Activated T-cell treated with anti-CD3 and anti-CD28 coated beads, Interleukin-2, amount 50 U/mL, for 48 hours (primary cell): ENCODE data around the gene SLC35B3.
A peak's percentile ranks its signal among the peaks of the same experiment; 100 is the strongest.
"Not testable (repeated sequence)": the region's sequence is repeated elsewhere in the genome, so short reads cannot be mapped to it uniquely, and the experiment has no call there.

Experiments used
- DNase-seq, 2 experiments: peaks; one replicate each; pipeline ENCODE4 v3.0.0-alpha.2; 2020

The SLC35B3 gene

DNA sequence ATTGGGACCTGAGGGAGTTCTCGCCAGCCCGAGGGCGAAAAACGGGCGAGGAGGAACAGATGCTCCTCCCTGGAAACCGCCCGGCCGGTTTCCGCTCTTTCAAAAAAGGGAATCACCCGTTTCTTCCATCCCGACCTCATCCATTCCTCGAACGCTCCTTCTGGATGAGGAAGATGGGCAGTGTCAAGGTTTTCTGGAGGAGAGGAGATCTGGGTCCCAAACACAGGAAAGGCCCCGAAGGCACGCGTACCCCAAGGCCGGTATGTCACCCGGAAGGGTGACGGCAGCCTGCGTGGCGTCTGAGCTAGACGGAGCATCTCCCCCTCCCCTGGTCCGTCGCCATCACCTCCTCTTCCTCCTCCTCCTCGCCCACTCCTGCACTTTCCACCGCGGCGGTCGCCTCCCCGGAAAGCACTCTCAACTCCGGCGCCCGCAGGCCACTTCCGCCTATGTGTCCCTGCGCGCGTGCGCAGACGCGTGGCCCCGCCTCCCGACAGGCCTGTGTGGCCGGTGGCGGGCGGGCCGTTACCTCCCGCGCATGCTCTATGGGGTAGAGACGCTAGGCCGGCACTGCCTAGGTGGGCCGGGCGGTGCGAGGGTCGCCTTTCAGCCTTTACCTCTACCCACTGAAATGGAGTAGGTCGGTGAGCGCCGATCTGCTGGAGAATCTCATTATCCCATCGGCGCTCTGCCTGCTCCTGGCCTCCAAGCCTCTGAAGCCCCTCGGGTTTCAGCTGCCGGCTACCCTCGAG is at the start of gene SLC35B3:
Gene SLC35B3, minus strand, starts transcription at position 453 of the 752 bp plus-strand sequence.
- peak; percentile 98 to 99 for DNase-seq

DNA sequence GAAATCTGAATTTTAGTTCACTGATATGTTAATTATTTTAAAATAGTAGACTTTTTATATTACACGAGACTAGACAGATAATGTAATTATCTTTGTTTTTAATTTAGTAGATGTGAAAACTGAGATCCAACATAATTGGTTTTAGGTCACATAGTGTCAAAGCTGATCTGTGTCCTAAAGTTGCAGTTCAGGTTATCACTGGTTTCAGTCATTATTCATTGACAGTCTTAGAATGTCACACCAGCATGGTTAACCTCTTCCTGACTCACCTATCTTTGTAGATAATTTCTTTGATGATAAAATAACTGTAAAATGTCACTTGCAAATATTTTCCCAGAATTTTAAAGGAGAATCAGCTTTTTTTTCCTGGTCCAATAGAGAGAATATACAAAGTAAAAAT is 48.3 kb upstream of the SLC35B3 start:
- DNase-seq: no peak

DNA sequence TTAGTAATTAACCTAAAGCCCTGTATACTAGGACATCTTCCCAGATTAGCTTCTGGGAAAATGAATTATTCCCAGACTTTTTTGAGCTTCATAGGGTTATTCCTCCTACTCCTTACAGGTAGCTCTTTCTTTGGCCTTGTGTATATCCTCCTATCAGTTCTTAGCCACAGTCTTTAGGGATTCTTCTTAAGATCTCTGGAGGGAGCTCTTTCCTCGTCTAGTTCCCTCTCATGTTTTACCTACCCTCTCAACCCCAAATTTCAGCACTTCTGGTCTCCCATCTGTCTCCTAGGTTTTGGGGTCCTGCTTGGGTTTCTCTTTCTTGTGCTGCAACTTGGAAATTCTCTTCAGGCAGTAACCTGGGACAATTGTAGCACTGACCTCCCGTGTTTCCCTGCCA is 46.4 kb upstream of the SLC35B3 start:
- DNase-seq: no peak

DNA sequence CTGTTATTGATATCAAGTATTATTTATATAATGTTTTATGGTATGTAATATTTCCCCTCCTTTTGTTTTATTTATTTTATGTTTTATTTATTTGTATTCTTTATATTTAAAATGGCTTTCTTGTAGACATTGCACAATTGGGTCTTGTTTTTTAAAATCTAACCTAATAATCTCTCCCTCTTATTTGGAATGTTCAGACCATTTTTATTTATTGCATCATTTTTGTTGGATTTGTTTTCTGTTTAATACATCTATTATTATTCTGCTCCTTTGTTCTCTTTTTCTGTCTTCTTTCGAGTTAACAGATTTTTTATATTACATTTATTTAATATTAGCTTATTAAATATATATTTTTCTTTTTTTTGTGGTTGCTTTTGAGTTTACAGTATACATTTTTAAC is 43.1 kb upstream of the SLC35B3 start:
- no peak for DNase-seq

DNA sequence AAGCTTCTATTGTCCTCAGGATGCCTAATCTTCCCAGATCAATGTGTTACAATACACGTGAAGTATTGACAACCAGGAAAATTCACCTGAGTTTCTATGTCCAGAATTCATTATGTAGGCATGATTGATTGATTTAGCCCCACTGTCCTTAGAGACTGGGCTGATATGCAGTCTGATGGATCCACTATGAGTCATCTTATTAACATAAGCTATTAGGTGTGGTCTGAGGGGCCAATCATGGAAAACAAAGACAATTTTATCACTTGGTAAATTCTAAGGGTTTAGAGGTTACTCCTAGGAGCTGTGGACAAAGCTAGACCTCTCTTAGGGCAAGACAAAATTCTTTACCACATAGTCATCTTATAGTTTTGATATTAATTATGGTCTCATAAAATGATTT is 41.3 kb upstream of the SLC35B3 start:
- no peak for DNase-seq

DNA sequence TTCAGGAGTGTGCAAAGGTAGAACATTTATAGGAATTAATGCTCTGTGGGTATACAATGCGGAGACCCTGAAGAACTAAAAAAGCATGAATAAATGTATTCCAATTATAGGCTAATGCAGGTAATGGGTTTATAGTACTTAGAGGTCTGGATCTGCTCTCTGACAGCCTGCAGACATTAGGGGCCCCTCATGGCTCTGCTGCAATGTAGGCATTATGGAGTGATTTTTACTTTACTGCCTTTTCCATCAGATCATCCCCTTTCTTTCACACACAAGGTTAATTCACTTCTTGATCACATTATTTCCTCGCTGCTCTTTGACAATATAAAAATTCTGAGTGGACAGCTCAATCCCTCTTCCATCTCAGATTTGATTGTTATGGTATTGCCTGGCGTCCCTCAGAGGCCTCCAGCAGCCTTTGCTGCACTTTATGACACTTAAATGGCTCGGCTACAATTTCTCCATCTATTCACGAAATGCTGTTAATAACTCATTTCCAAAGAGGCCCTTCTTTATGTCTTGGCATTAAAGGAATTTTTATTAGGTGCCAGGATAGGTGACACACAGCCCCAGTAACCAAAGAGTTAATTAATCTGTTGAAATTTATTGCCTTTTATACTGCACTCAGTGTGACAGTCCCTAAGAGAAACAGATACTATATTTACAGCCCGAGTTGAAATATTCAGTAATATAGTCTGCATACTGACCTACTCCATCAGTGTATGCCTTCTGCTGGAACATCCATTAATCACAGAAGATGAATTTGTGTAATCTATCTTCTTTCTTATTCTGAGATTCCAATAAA is 33.4 kb upstream of the SLC35B3 start:
- no peak for DNase-seq

DNA sequence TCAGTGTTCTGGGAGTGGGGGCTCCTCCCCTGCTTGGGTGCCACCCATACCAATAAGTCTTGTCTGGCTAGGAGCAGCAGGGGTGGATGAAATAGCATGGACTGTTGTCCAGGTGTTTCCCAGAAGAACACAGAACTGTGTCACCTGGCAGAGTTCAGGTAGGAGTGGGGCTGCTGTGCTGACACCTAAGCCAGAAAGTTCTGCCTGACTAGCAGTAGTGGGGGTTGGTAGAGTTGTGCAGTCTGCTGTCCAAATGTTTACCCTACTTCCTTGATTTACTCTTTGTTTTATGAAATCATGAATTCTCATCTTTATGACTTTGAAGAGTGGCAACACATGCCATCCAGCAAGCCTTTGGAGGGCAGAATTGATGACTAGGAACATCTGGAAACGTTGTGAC is 27.3 kb upstream of the SLC35B3 start:
- DNase-seq: no peak

DNA sequence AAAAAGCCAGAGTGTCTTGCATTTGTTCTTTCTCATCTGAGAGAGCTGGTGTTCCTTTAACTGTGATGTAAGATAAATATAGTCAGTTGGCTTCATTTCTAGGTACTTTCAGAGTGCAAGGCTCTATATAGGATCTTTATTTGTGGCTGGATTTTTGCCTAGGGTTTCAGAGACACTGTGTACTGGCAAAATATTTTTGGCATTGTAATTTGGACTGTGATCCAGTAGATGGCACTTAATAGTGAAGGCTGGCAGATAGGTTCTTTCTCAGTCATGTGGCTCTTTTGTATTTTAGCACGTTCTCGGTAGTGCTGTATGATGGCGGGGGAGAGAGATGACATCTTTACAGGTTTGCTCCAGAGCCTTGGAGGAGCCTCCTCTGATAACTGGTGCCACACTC is 26.8 kb upstream of the SLC35B3 start:
- no peak for DNase-seq

DNA sequence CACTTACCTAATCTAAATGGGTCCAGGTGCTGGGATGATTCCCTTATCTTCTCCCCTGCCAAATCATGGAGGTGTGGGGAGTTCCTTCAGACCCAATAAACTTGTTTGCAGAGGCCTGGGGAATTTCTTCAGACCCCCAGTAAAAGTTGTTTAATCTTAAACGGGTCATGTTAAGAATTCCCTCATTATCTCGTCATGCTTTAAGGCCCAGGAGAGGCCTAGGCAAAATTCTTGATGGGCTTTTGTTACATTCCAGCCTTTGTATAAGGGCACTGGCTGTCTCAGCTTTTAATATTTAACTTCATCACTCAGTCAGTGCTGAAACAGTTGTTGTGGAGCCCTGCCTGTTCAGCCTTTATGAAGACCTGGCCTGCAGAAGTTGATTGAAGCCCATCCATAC is 11.0 kb upstream of the SLC35B3 start:
- no peak for DNase-seq

DNA sequence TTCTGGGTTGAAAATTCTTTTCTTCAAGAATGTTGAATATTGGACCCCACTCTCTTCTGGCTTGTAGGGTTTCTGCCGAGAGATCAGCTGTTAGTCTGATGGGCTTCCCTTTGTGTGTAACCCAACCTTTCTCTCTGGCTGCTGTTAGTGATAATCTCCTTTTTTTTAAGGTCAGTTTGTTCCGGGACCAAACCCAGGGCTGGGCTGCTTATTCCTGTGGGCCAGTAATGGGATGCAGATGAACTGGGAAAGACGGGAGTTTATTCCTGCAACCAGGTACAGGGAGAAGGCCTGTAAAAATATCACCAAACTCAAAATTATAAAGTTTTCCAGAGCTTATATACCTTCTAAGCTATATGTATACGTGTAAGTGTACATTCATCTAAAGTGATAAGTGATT is 10.6 kb upstream of the SLC35B3 start:
- DNase-seq: not testable (repeated sequence)

DNA sequence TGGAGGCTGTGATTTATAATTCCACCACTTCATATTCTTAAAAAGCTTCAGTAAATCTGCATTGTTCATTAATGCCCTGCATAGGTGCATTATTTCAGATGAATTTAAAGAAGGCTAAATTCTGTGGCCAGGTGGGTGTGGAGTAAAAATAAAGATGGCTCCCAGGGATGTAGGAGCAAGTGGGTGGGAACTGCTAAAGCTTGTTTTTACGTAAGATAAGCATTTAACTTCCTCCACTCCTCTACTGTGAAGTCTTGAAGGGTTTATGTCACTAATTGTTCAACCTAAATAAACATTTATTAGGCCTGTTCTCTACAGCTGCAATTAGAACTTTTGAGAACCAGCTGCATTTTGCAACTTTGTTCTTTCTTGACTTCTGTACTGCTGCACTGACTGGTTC is 6.8 kb upstream of the SLC35B3 start:
- DNase-seq: no peak

DNA sequence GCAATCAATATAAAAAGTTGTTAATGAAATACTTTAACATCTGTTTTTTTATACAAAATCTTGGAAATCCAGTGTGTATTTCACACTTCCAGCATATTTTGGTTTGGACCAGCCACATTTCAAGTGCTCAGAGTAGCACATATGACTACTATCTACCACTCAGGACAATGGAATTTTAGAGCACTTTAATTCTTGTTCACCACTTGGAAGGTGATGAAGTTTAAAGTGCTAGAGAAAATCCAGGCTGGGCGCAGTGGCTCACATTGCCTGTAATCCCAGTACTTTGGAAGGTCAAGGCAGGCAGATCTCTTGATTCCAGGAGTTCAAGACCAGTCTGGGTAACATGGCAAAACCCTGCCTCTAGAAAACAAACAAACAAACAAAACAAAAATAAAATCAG is 6.1 kb upstream of the SLC35B3 start:
- DNase-seq: no peak

DNA sequence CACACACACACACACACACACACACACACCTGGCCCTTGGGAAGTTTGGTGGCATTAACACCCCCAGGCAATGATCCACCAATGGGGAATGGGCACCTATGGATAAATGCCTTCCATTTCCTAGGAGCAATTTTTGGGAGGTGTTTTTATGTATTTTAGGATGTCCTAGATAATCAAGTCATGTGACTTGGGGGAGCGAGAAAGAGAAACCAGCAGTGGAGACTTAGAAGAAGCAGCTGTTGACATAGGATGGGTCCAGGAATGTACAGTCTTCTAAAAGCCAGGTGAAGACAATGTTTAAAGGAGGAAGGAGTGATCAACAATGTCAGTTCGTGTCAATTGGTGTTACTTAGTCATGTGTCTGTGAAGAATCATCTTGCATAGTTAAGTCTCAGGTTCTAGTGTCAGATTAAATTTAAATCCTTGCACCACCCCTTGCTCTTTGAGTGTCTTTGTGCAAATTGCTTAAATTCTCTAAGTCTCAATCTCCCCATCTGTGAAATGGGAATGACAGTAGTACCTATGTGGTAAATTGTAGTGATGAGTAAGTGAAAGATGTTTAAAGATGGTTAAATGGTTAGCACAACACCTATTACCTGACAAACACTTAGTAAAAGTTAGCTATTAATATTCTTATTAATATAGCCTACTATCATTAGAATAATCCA is 4.4 kb upstream of the SLC35B3 start:
- no peak for DNase-seq

DNA sequence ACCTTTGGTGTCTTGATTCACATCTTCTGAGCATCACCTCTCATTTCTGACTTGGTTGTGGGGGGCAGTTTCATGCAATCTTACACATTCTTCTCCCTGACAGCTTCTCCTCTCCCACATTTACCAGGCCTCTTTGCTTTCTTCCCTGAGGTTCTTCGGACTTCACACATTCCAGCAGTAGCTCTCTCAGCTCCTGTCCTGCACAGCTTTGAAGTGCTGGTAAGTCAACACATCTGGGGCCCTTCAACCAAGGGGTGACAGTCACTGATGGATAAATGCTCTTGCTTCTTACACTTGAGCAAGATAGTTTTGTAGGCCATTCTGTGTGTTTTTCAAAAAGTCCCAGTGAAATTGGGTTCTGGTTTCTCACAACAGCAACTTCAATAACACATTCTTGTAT is 2.5 kb upstream of the SLC35B3 start:
- no peak for DNase-seq

DNA sequence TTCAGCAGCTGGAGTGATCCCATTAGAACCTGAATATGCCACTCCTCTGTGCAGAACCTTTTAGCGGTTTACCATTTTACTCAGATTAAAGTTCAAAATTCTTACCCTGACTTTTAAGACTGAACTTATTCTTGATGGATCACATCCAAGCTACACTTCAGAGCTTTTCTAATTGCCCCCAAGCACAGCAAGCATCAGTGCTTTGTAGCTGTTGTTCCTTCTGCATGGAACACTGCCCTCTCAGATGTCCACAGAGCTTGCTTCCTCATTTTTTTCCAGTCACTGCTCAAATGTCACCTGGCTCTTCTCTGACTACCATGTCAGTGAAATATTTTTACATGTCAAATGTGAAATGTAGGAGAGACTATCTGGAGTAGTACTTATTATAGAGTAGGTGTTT is 1.6 kb upstream of the SLC35B3 start:
- no peak for DNase-seq

DNA sequence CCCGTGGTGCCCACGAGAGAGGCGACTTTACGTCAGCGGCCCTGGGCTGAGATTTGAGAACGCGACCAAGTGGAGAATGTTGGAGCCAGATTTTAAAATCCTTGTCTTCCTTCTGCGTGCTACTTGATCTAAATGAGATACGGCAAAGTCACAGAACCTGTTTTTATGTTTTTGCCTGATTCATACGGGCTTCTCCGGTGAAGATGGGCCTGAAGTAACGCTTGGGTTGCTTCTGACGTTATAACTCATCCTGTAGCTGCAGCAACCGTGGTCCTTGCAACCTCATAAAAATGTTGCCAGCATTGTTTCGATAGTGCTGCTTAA is 462 bp upstream of the SLC35B3 start:
- DNase-seq: no peak

DNA sequence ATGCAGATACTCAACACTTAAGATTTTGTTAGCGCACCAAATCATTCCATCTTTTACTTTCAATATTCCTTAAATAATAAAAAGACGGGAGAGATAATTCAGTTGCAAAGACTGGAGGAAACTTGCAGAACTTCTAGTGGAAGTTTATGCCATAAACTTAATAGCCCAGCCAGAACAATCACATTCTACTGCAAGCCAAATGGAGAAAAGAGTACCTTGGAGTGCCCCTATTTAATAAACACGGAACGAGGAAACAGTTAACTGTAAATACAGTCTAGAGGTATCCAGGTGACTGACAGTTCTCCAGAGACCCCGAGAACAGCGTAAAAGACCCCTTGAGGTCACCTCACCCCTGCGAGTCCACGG is 635 bp downstream of the SLC35B3 start:
- DNase-seq: no peak

DNA sequence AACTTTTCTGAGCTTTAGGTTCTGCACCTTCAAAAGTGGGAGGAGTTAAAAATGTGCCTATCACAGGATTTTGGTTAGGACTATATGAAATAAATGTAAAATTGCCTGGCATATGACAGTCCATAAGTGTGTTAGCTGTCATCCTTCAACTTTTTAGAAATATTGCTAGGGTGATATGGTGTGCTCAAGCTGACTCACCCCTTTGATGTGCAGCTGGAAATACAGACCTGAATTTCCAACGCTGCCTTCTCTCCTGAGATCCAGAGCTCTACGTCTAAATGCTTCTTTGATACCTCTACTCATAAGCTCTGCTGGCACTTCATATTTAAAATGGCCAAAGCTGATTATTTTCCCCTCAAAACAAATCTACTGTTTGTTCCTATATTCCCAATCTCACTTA is 2.7 kb downstream of the SLC35B3 start:
- DNase-seq: no peak

DNA sequence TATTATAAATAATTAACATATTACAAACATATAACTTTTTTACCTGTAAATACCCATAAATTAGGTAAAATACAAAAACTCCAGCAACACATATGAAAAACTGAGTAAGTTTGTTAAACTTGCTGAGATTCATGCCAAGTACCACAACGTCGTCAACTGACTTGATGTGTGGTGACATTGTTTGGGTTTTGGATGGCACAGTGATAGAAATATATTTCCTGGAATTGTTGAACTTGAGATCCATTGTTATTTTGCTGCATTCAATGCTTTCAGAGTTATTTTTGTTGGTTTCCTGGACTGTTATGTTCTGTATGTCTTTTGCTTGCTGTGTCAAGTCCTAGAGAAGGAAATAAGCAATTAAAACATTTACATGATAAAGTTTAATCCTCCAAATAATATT is 5.5 kb downstream of the SLC35B3 start:
- DNase-seq: no peak

DNA sequence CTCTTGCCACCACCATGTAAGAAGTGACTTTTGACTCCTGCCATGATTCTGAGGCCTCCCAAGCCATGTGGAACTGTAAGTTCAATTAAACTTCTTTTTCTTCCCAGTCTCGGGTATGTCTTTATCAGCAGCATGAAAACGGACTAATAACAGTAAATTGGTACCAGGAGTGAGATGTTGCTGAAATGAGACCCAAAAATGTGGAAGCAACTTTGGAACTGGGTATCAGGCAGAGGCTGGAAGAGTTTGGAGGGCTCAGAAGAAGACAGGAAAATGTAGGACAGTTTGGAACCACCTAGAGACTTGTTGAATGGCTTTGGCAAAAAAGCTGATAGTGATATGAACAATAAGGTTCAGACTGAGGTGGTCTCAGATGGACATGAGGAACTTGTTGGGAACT is 8.8 kb downstream of the SLC35B3 start:
- not testable (repeated sequence) for DNase-seq

DNA sequence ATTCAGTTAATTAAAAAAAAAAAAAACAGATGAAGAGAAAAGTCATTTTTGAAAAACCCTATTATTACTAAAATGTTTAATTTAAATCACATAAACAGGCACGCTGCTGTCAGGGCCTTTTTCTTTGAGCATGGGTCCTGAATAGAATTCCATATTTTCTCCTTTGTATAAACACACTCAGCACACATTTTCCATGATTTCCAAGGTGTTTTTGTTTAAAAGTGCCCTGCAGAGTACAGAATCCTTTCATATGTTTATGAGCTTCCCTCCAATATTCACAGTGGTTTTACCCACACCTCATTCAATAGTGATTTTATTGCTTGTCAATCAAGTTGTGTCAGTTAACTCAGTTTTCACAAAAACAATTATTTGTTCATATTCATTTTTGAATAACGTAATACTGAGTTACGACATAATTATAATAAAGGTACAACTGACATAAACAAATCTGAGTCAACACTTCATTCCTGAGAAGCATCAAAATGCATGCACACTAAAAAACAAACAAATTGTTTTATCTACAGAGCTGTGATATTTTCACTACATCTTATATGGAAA is 15.2 kb downstream of the SLC35B3 start:
- DNase-seq: no peak

DNA sequence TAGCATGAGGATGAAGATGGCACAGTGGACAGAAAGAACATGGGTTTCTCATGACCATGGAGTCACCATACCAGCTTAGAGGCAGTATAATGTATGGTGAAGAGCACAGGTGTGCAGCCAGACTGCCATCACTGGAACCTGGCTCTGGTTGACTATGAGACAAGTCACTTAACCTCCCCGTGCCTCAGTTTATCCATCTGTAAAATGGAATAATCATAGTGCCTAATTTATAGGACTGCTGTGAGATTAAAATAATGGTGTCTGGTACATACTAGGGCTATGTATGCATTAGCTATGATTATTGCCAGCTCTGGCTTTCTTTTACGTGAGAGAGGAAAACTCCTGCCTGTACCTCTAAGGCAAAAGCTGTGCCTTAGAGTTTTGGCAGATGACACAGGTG is 19.4 kb downstream of the SLC35B3 start:
- no peak for DNase-seq

DNA sequence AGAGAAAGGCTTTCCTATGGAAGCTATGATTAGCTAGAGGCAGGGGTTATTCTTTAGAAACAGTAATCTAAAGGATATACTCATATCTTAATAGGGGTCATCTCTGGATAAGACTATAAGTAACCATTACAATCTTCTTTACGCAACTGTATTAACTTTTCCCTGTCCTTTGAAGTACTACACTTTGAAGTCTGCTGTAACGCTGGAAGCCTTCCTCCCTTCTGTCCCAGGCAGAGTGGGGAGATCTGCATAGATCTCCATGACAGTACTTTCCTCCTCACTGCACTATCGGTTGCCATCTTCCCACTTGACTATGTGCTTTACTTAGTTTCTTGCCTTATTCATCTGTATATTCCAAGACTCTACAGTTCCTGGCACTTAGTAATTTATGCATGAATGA is 20.1 kb downstream of the SLC35B3 start:
- no peak for DNase-seq

DNA sequence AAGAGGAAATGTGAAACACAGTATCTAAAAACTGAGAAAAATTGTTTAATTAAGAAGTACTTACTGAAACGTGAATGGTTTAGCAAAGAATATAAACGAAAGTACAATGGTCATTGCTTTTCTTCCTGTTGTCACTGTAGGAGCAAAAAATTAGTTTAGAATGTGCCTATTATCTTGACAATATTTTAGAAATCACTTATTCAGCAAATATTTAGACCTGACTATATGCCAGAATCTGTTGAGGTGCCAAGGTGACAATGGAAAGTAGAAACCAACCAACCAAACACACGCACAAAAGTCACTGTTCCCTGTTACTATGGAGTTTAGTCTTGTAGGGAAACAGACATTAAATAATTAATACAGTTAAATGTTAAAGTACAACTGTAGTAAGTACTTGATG is 20.5 kb downstream of the SLC35B3 start:
- DNase-seq: no peak
